Right lobe of liver (tissue), 6 donors: ENCODE measurements around the gene TCF7L2. TPM values are rescaled to one million over a fixed set of nuclear protein-coding genes. Genes with fewer than 3 reads are reported as not detected.

Experiments used
- ATAC-seq, 4 donors: fragments of 200-7000 bp; cut with Tn5 transposase; one replicate each; pipeline ENCODE4 v1.9.1; 2020; ENCODE audit warnings: mild to moderate bottlenecking in 4 of 4, moderate library complexity in 4 of 4
- DNase-seq, 3 donors: peaks; one replicate each; pipeline ENCODE4 v3.0.0-alpha.2; 2020
- H3K27ac ChIP-seq, 3 donors: fragments of 200-600 bp; one replicate each; pipeline ENCODE4 v1.8.0; 2022
- H3K27me3 ChIP-seq, 2 donors: fragments of 200-600 bp; one replicate each; pipeline ENCODE4 v1.8.0; 2022
- H3K36me3 ChIP-seq, 4 donors: fragments of 200-600 bp; sonication (generic) in 1 of 4; one replicate each; pipeline versions ENCODE4 v1.5.1 to v1.8.0; 2017 to 2022; ENCODE audit warnings: control low read depth in 1 of 4
- H3K4me1 ChIP-seq, 4 donors: fragments of 200-600 bp; sonication (generic) in 1 of 4; one replicate each; pipeline versions ENCODE4 v1.5.1 to v1.8.0; 2017 to 2022; ENCODE audit warnings: control low read depth in 1 of 4
- H3K4me3 ChIP-seq, 3 donors: fragments of 200-600 bp; one replicate each; pipeline ENCODE4 v1.8.0; 2022
- H3K9me3 ChIP-seq, 4 donors: fragments of 200-600 bp; sonication (generic) in 1 of 4; one replicate each; pipeline versions ENCODE4 v1.5.1 to v1.8.0; 2017 to 2022; ENCODE audit warnings: control low read depth in 1 of 4
- CTCF ChIP-seq, 4 donors: fragments of 200-600 bp in 3 of 4; fragments of 450-650 bp in 1 of 4; IDR thresholded peaks; one replicate each; pipeline versions ENCODE4 v1.5.1 to v1.8.0; 2016 to 2022; ENCODE audit warnings: antibody characterized with exemption in 4 of 4, mild to moderate bottlenecking in 2 of 4
- POLR2A ChIP-seq: fragments of 450-650 bp; IDR thresholded peaks from one replicate; pipeline ENCODE4 v1.6.1; 2017; ENCODE audit warnings: antibody characterized with exemption, mild to moderate bottlenecking
- WGBS: methylation state at CpG from one replicate; pipeline ENCODE4 v1.1.6; 2018; ENCODE audit warnings: low coverage, low lambda C conversion rate; ENCODE audit not compliant: insufficient coverage; ENCODE audit errors: missing lambda C conversion rate; 5-methylcytosine and 5-hydroxymethylcytosine counted together
- intact Hi-C, 2 donors: fragments of 100-400 bp; cut with DNase I; formaldehyde crosslinking; loops; one replicate each; pipeline versions ENCODE4 v1.11.2 to v1.14.1; 2022
- total RNA-seq, 6 experiments: library from RNA; depleted of rRNA in 2 of 6; stranded (reverse); fragments of >200 nt in 2 of 6; fragmentation: NEBNext Ultra II Directional in 3 of 6; extraction: Animal tissue kit (Norgen Biotek cat#: 25700) in 3 of 6; gene quantifications; one replicate each; pipeline versions ENCODE4 v1.1.0 to v1.2.4, GENCODE V29; 2016 to 2023
- donor health status: DM: no; HTN: yes; CAD: no.
- donor health status: DM: no; HTN: no; CAD: no.
- donor health status: DM: no; HTN: no; CAD: no.
- donor health status: DM: no; HTN: yes; CAD: no.
- donor health status: DM: no; HTN: yes; CAD: no.

The TCF7L2 gene
- total RNA-seq, 6 experiments from 2014 or later = 9.4 to 33.2 (median 16.7) TPM

- Histone ChIP-seq H3K27me3 (no peaks in the 10 kb centered on the region), H3K27ac (no peak overlapping the region), H3K4me3 (no peak overlapping the region), H3K4me1 (peaks cover 0 to 30% (median 0%) of the 10 kb centered on the region in 4 donors), H3K9me3 (no peaks in the 10 kb centered on the region), H3K36me3 (no peaks in the 10 kb centered on the region)
- TF ChIP-seq POLR2A = no peak
- WGBS = 60% methylated on average over 1 of the region's 1 CpG
- DNase-seq (no peak), ATAC-seq (no peak)
- intact Hi-C loops = no loop called here
These were observed 52.4 kb downstream of the TCF7L2 start for GRCh38 chr10:113002449-113002777.

GRCh38 chr10:113003052-113003451 lies 53.0 kb downstream of the TCF7L2 start:
- Histone ChIP-seq H3K36me3 (no peaks in the 10 kb centered on the region), H3K27ac (no peak overlapping the region), H3K27me3 (no peaks in the 10 kb centered on the region), H3K9me3 (no peaks in the 10 kb centered on the region), H3K4me1 (peaks cover 0 to 34% (median 0%) of the 10 kb centered on the region in 4 donors), H3K4me3 (no peak overlapping the region)
- intact Hi-C loops = no loop called here
- ATAC-seq (no peak), DNase-seq (no peak)
- WGBS = 89% methylated on average over 2 of the region's 3 CpGs
- TF ChIP-seq POLR2A (no peak), CTCF (IDR thresholded peaks at IDR 0.05) (no peak)

GRCh38 chr10:113004069-113004618 lies 54.1 kb downstream of the TCF7L2 start:
- no peak overlapping the region for H3K4me3 ChIP-seq
- H3K36me3 ChIP-seq = no peaks in the 10 kb centered on the region
- H3K27ac ChIP-seq = peak overlapping the region in 1 of 3 donors; percentile 27
- peak; percentile 28 to 56 (median 44) for ATAC-seq
- TF ChIP-seq POLR2A = no peak
- TF ChIP-seq CTCF (IDR thresholded peaks at IDR 0.05) = no peak
- DNase-seq = no peak
- no peaks in the 10 kb centered on the region for H3K27me3 ChIP-seq
- peaks cover 0 to 34% (median 0%) of the 10 kb centered on the region in 4 donors for H3K4me1 ChIP-seq
- intact Hi-C loops = no loop called here
- 51% methylated on average over 5 of the region's 5 CpGs for WGBS
- no peaks in the 10 kb centered on the region for H3K9me3 ChIP-seq

GRCh38 chr10:113005380-113005779 lies 55.3 kb downstream of the TCF7L2 start:
- peak overlapping the region in 1 of 3 donors; percentile 27 for H3K27ac ChIP-seq
- DNase-seq = no peak
- 78% methylated on average over 3 of the region's 6 CpGs for WGBS
- H3K9me3 ChIP-seq = no peaks in the 10 kb centered on the region
- H3K27me3 ChIP-seq = no peaks in the 10 kb centered on the region
- ATAC-seq = no peak
- no peaks in the 10 kb centered on the region for H3K36me3 ChIP-seq
- TF ChIP-seq POLR2A (no peak), CTCF (IDR thresholded peaks at IDR 0.05) (no peak)
- peaks cover 0 to 30% (median 0%) of the 10 kb centered on the region in 4 donors for H3K4me1 ChIP-seq
- intact Hi-C loops = no loop called here
- H3K4me3 ChIP-seq = no peak overlapping the region

- intact Hi-C loops = no loop called here
- TF ChIP-seq CTCF (IDR thresholded peaks at IDR 0.05) = no peak
- TF ChIP-seq POLR2A = no peak
- 33% methylated on average over 7 of the region's 9 CpGs for WGBS
- ATAC-seq = peak; percentile 14 to 63 (median 52)
- no peak for DNase-seq
- peaks cover 0 to 27% (median 0%) of the 10 kb centered on the region in 4 donors for H3K4me1 ChIP-seq
- H3K9me3 ChIP-seq = no peaks in the 10 kb centered on the region
- no peaks in the 10 kb centered on the region for H3K27me3 ChIP-seq
- no peak overlapping the region for H3K27ac ChIP-seq
- H3K4me3 ChIP-seq = no peak overlapping the region
- H3K36me3 ChIP-seq = no peaks in the 10 kb centered on the region
These were observed 56.8 kb downstream of the TCF7L2 start for GRCh38 chr10:113006656-113007342.
